ENCODE measurements around the gene CFAP97D1. TPM values are rescaled to one million over a fixed set of nuclear protein-coding genes. Genes with fewer than 3 reads are reported as not detected.

The CFAP97D1 gene
- polyA plus RNA-seq, 1 donor (not counting 4 experiments of a cell fraction or from before 2014, with no cell fraction given) = not detected

- Histone ChIP-seq H3K9me1 (ENCODE audit: control insufficient read depth, extremely low read depth, insufficient read depth, low read length) (no peaks in the 10 kb centered on the region), H3K79me2 (ENCODE audit: control insufficient read depth, insufficient read depth, low read length) (no peaks in the 10 kb centered on the region), H3K4me2 (ENCODE audit: control insufficient read depth, extremely low read depth, insufficient read depth, low read depth, low read length) (no peak overlapping the region), H3K27me3 (ENCODE audit: control insufficient read depth, extremely low read depth, insufficient read depth, low read length) (no peaks in the 10 kb centered on the region), H3K4me1 (ENCODE audit: control insufficient read depth, extremely low read depth, insufficient read depth, low read length) (no peaks in the 10 kb centered on the region), H4K20me1 (ENCODE audit: control insufficient read depth, extremely low read depth, insufficient read depth, low read length) (peaks cover 2% of the 10 kb centered on the region), H3K27ac (ENCODE audit: control insufficient read depth, insufficient read depth, low read length) (no peak overlapping the region), H3K9ac (ENCODE audit: control insufficient read depth, extremely low read depth, insufficient read depth, low read length) (no peak overlapping the region), H3K9me3 (ENCODE audit: control insufficient read depth, low read depth, low read length) (no peaks in the 10 kb centered on the region), H2AFZ (ENCODE audit: control insufficient read depth, low read length) (no peak overlapping the region), H3K4me3 (ENCODE audit: control insufficient read depth in 2 of 3, extremely low read depth in 1 of 3, insufficient read depth in 2 of 3, low read depth in 1 of 3, low read length in 3 of 3) (no peak overlapping the region), H3K36me3 (ENCODE audit: control insufficient read depth in 2 of 2, extremely low read depth in 1 of 2, insufficient read depth in 2 of 2, low read length in 2 of 2) (peaks cover 21 to 27% of the 10 kb centered on the region in 2 experiments)
- TF ChIP-seq EZH2 (IDR thresholded peaks at IDR 0.05; ENCODE audit: low read length) (no peak), CTCF (optimal IDR thresholded peaks at IDR 0.05 in 1 of 3, IDR thresholded peaks at IDR 0.05 in 1 of 3, conservative IDR thresholded peaks at IDR 0.05 in 1 of 3; ENCODE audit: extremely low read depth in 1 of 3, insufficient read depth in 2 of 3, low read length in 3 of 3) (no peak)
- FAIRE-seq (no peak), DNase-seq (ENCODE audit: low read depth, low spot score) (no peak)
- dilution Hi-C loops (cut with MboI; ENCODE audit: extremely low pct_ligation_motif_present, low sequenced_read_pairs) = loop anchor here (5.0 kb wide), 1 partner anchor 71 kb away; no protein-coding TSS in a partner anchor
These were observed 11.9 kb upstream of the CFAP97D1 start for GRCh38 chr17:43768382-43768781.

GRCh38 chr17:43768943-43769342, 11.3 kb upstream of the CFAP97D1 start:
- DNase-seq (ENCODE audit: low read depth, low spot score) (no peak), FAIRE-seq (no peak)
- Histone ChIP-seq H3K9ac (ENCODE audit: control insufficient read depth, extremely low read depth, insufficient read depth, low read length) (no peak overlapping the region), H4K20me1 (ENCODE audit: control insufficient read depth, extremely low read depth, insufficient read depth, low read length) (peaks cover 2% of the 10 kb centered on the region), H2AFZ (ENCODE audit: control insufficient read depth, low read length) (no peak overlapping the region), H3K27me3 (ENCODE audit: control insufficient read depth, extremely low read depth, insufficient read depth, low read length) (no peaks in the 10 kb centered on the region), H3K36me3 (ENCODE audit: control insufficient read depth in 2 of 2, extremely low read depth in 1 of 2, insufficient read depth in 2 of 2, low read length in 2 of 2) (peaks cover 21 to 28% of the 10 kb centered on the region in 2 experiments), H3K9me3 (ENCODE audit: control insufficient read depth, low read depth, low read length) (no peaks in the 10 kb centered on the region), H3K4me1 (ENCODE audit: control insufficient read depth, extremely low read depth, insufficient read depth, low read length) (no peaks in the 10 kb centered on the region), H3K9me1 (ENCODE audit: control insufficient read depth, extremely low read depth, insufficient read depth, low read length) (no peaks in the 10 kb centered on the region), H3K4me3 (ENCODE audit: control insufficient read depth in 2 of 3, extremely low read depth in 1 of 3, insufficient read depth in 2 of 3, low read depth in 1 of 3, low read length in 3 of 3) (no peak overlapping the region), H3K4me2 (ENCODE audit: control insufficient read depth, extremely low read depth, insufficient read depth, low read depth, low read length) (no peak overlapping the region), H3K27ac (ENCODE audit: control insufficient read depth, insufficient read depth, low read length) (no peak overlapping the region), H3K79me2 (ENCODE audit: control insufficient read depth, insufficient read depth, low read length) (no peaks in the 10 kb centered on the region)
- dilution Hi-C loops (cut with MboI; ENCODE audit: extremely low pct_ligation_motif_present, low sequenced_read_pairs) = loop anchor here (5.0 kb wide), 1 partner anchor 72 kb away; no protein-coding TSS in a partner anchor
- TF ChIP-seq CTCF (optimal IDR thresholded peaks at IDR 0.05 in 1 of 3, IDR thresholded peaks at IDR 0.05 in 1 of 3, conservative IDR thresholded peaks at IDR 0.05 in 1 of 3; ENCODE audit: extremely low read depth in 1 of 3, insufficient read depth in 2 of 3, low read length in 3 of 3) (no peak), EZH2 (IDR thresholded peaks at IDR 0.05; ENCODE audit: low read length) (no peak)

All from keratinocyte (primary cell).